OCI-LY7 (cell line): ENCODE data around the gene ZMIZ1. TPM values are rescaled to one million over a fixed set of nuclear protein-coding genes. Genes with fewer than 3 reads are reported as not detected.

Experiments
- BruUV-seq: library from RNA; stranded (reverse); fragments of 400-500 nt; replicated peaks from 2 replicates; lab custom pipeline; 2021; lab: Mats Ljungman, UMichigan
- CTCF ChIA-PET: fragments of 300-600 bp; sonication (Branson Sonifier 250); formaldehyde crosslinking; loops from one replicate; lab custom pipeline; 2022; ENCODE audit warnings: antibody characterized with exemption; ENCODE audit not compliant: unreplicated experiment; lab: Charles Lee
- POLR2A ChIA-PET: fragments of 300-600 bp; sonication (Branson Sonifier 250); formaldehyde crosslinking; loops from one replicate; lab custom pipeline; 2022; ENCODE audit warnings: antibody characterized with exemption; lab: Charles Lee
- DNase-seq: peaks from one replicate; pipeline ENCODE4 v3.0.0-alpha.2; 2015; ENCODE audit warnings: low spot score
- H2AFZ ChIP-seq: fragments of 200-600 bp; sonication (generic), shearing (Covaris generic); 2 replicates; pipeline ENCODE4 v1.6.1; 2014; ENCODE audit warnings: mild to moderate bottlenecking, antibody characterized with exemption, low read length, moderate library complexity
- H3K27ac ChIP-seq: fragments of 200-600 bp; sonication (generic); 2 replicates; pipeline ENCODE4 v1.5.1; 2014; ENCODE audit warnings: mixed run types, low read depth, mild to moderate bottlenecking, moderate library complexity, low read length, inconsistent platforms; ENCODE audit not compliant: poor library complexity, severe bottlenecking
- H3K36me3 ChIP-seq: fragments of 200-600 bp; sonication (generic); 2 replicates; pipeline ENCODE4 v1.6.1; 2014; ENCODE audit warnings: mild to moderate bottlenecking, antibody characterized with exemption, low read length, moderate library complexity, mixed read lengths; ENCODE audit not compliant: insufficient read depth
- H3K4me1 ChIP-seq: fragments of 200-600 bp; sonication (generic); 2 replicates; pipeline ENCODE4 v1.5.1; 2014; ENCODE audit warnings: mild to moderate bottlenecking, low read length; ENCODE audit not compliant: insufficient read depth, poor library complexity, severe bottlenecking
- H3K4me2 ChIP-seq: fragments of 200-600 bp; sonication (generic); 2 replicates; pipeline ENCODE4 v1.6.1; 2014; ENCODE audit warnings: mild to moderate bottlenecking, low read length
- H3K4me3 ChIP-seq: fragments of 200-600 bp; sonication (generic); 2 replicates; pipeline ENCODE4 v1.5.1; 2014; ENCODE audit warnings: mild to moderate bottlenecking, low read depth, low read length; ENCODE audit not compliant: poor library complexity, severe bottlenecking
- H3K79me2 ChIP-seq: fragments of 200-600 bp; sonication (generic); 2 replicates; pipeline ENCODE4 v1.6.1; 2016; ENCODE audit warnings: low read depth, mild to moderate bottlenecking, low read length, moderate library complexity, mixed read lengths; ENCODE audit not compliant: insufficient read depth
- H3K9me2 ChIP-seq: fragments of 200-600 bp; sonication (generic); 2 replicates; pipeline ENCODE4 v1.6.1; 2016; ENCODE audit warnings: mild to moderate bottlenecking, low read length, mixed read lengths; ENCODE audit not compliant: insufficient read depth
- H3K9me3 ChIP-seq: fragments of 200-600 bp; sonication (generic); 2 replicates; pipeline ENCODE4 v1.6.1; 2014; ENCODE audit warnings: mild to moderate bottlenecking, mixed run types, low read length, mixed read lengths
- H4K20me1 ChIP-seq: fragments of 200-600 bp; sonication (generic); 2 replicates; pipeline ENCODE4 v1.6.1; 2014; ENCODE audit warnings: mild to moderate bottlenecking, antibody characterized with exemption, low read length, moderate library complexity, mixed read lengths; ENCODE audit not compliant: insufficient read depth
- CTCF ChIP-seq: fragments of 200-600 bp; sonication (generic); conservative IDR thresholded peaks from 2 replicates; pipeline ENCODE4 v1.5.1; 2014; ENCODE audit warnings: mild to moderate bottlenecking, antibody characterized with exemption, low read length, moderate library complexity, mixed read lengths
- EZH2phosphoT487 ChIP-seq: fragments of 200-600 bp; sonication (generic); IDR thresholded peaks from 2 replicates; pipeline ENCODE4 v1.6.1; 2018; ENCODE audit warnings: low read depth, borderline replicate concordance, mild to moderate bottlenecking, mixed run types, antibody characterized with exemption, low read length, moderate library complexity, mixed read lengths
- intact Hi-C: fragments of 100-400 bp; cut with micrococcal nuclease; formaldehyde crosslinking; loops from one replicate; pipeline ENCODE4 v1.10.0; 2022; ENCODE audit not compliant: unreplicated experiment
- total RNA-seq, 2 experiments: library from RNA; depleted of rRNA in 1 of 2; stranded (reverse); fragments of >200 nt in 1 of 2; shearing (Covaris generic) in 1 of 2; gene quantifications; 2 replicates each; pipeline ENCODE4 v1.2.3, GENCODE V29; 2014 to 2022

ZMIZ1 gene
- total RNA-seq, 2 experiments from 2014 or later = 20.4 to 66.9 TPM

DNA sequence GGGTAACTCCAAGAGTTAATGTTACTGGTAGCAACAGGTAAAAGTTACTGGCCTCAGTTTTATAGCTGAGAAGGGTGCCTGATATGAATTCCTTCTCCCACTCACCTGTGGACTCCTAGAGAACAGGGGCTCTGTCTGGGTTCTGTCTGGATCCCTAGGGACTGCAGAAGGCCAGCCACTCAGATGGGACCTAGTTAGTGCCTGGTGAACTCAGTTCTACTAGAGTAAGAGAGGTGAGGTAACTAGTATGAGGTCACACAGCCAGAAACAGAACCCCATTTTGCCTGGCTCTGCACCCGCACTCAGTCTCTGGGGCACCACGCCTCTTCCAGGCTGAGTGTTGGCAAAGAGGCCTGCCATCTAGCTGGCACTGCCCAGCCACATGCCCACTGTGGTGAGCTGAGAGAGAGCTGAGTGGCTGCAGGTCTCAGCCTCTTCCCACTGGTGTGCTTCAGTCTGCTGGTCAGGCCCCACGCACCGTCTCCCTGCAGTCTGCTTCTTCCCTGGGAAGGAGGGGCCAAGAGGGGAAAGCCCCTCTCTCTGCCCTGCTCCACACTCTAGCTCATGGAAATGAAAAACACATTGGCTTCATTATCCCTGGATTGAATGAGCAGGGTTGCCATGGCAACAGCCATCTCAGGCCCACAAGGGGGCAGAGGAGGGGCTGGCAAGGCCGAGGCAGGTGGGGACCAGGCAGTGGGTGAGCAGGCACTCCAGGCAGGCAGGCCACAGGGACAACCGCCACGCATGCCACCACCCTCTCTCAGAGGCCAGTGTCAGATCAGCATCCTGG lies 110.6 kb downstream of the ZMIZ1 start:
- BruUV-seq = no TSS peak
- CTCF ChIA-PET = interaction anchor here (0.6 kb wide), 1 partner anchor 1237 kb away, joined by 4 read pairs; no protein-coding TSS in a partner anchor
- DNase-seq = peak; percentile 31
- H3K4me3 ChIP-seq = no peak overlapping the region
- POLR2A ChIA-PET = no interaction called here
- no peaks in the 10 kb centered on the region for H3K9me2 ChIP-seq
- no peaks in the 10 kb centered on the region for H3K36me3 ChIP-seq
- no peaks in the 10 kb centered on the region for H4K20me1 ChIP-seq
- no peaks in the 10 kb centered on the region for H3K9me3 ChIP-seq
- no peaks in the 10 kb centered on the region for H3K79me2 ChIP-seq
- H3K4me2 ChIP-seq = peak overlapping the region; percentile 14; the same call in 1 of the 2 replicates
- no peak overlapping the region for H3K27ac ChIP-seq
- no peak overlapping the region for H2AFZ ChIP-seq
- intact Hi-C loops = no loop called here
- peaks cover 24% of the 10 kb centered on the region for H3K4me1 ChIP-seq
- TF ChIP-seq EZH2phosphoT487 = no peak
- TF ChIP-seq CTCF = peak; percentile 36; the same call in 1 of the 2 replicates

DNA sequence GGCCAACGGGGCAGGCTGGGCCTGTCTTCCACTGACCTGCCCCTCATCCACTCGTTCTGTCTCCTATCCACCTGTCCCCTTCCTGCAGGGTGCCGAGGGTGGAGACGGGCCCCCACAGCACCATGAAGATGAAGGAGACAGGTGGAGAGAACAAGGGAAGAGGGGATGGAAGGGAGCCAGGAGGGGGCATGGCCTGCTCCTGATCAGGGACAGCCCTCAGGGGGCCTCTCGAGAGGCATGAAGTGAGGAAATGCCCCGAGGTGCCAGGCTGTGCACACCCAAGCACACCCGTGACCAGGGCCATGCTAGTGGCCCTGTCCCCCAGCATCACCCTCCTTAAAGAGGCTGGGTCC lies 111.2 kb downstream of the ZMIZ1 start:
- Histone ChIP-seq H3K4me2 (no peak overlapping the region), H3K9me2 (no peaks in the 10 kb centered on the region), H3K4me3 (no peak overlapping the region), H2AFZ (no peak overlapping the region), H3K27ac (no peak overlapping the region), H4K20me1 (no peaks in the 10 kb centered on the region), H3K4me1 (peaks cover 24% of the 10 kb centered on the region), H3K36me3 (no peaks in the 10 kb centered on the region), H3K9me3 (no peaks in the 10 kb centered on the region), H3K79me2 (no peaks in the 10 kb centered on the region)
- no TSS peak for BruUV-seq
- TF ChIP-seq EZH2phosphoT487 = no peak
- TF ChIP-seq CTCF = no peak
- ChIA-PET POLR2A (no interaction called here), CTCF (interaction anchor here (0.6 kb wide), 1 partner anchor 1238 kb away, joined by 4 read pairs; no protein-coding TSS in a partner anchor)
- DNase-seq = no peak
- intact Hi-C loops = no loop called here
